Astrocyte of the cerebellum (primary cell): ENCODE results near the gene CNTN5.

Experiments used
- DNase-seq: peaks from one replicate; pipeline ENCODE4 v3.0.0-alpha.2; 2011; ENCODE audit warnings: low read depth
- H3K4me3 ChIP-seq: 2 replicates; pipeline ENCODE4 v1.5.1; 2011; ENCODE audit warnings: mild to moderate bottlenecking, low read depth, low read length, moderate library complexity
- CTCF ChIP-seq: IDR thresholded peaks from 2 replicates; pipeline ENCODE4 v1.5.1; 2012; ENCODE audit warnings: low read length, low read depth, moderate library complexity, mild to moderate bottlenecking; ENCODE audit errors: missing control alignments
- in situ Hi-C: cut with HindIII; loops from 2 replicates; pipeline ENCODE4 v1.10.0; 2017; ENCODE audit warnings: low sequenced_read_pairs

The CNTN5 gene

GRCh38 chr11:99916078-99916477, 895.3 kb downstream of the CNTN5 start:
- no peak for DNase-seq
- H3K4me3 ChIP-seq: no peak overlapping the region
- TF ChIP-seq CTCF: no peak
- in situ Hi-C loops: no loop called here

- DNase-seq: no peak
- no peak for TF ChIP-seq CTCF
- in situ Hi-C loops: no loop called here
- no peak overlapping the region for H3K4me3 ChIP-seq
Measured at GRCh38 chr11:99918761-99919160, 898.0 kb downstream of the CNTN5 start.

GRCh38 chr11:99920956-99921355, 900.2 kb downstream of the CNTN5 start:
- H3K4me3 ChIP-seq: no peak overlapping the region
- TF ChIP-seq CTCF: no peak
- DNase-seq: no peak
- in situ Hi-C loops: no loop called here

GRCh38 chr11:99925968-99926367, 905.2 kb downstream of the CNTN5 start:
- no peak for DNase-seq
- TF ChIP-seq CTCF: no peak
- in situ Hi-C loops: no loop called here
- H3K4me3 ChIP-seq: no peak overlapping the region

- DNase-seq: no peak
Measured at GRCh38 chr11:99932684-99933083, 911.9 kb downstream of the CNTN5 start.

GRCh38 chr11:99934008-99934407, 913.3 kb downstream of the CNTN5 start:
- no peak for TF ChIP-seq CTCF
- in situ Hi-C loops: no loop called here
- DNase-seq: no peak

More at GRCh38 chr11:99932684-99933083, 911.9 kb downstream of the CNTN5 start:
- H3K4me3 ChIP-seq: no peak overlapping the region
- in situ Hi-C loops: no loop called here
- TF ChIP-seq CTCF: no peak

GRCh38 chr11:99937330-99937729, 916.6 kb downstream of the CNTN5 start:
- no peak overlapping the region for H3K4me3 ChIP-seq
- DNase-seq: no peak
- no peak for TF ChIP-seq CTCF
- in situ Hi-C loops: no loop called here

More at GRCh38 chr11:99934008-99934407, 913.3 kb downstream of the CNTN5 start:
- H3K4me3 ChIP-seq: no peak overlapping the region
